ENCODE measurements around the gene SARS1.

The SARS1 gene

DNA sequence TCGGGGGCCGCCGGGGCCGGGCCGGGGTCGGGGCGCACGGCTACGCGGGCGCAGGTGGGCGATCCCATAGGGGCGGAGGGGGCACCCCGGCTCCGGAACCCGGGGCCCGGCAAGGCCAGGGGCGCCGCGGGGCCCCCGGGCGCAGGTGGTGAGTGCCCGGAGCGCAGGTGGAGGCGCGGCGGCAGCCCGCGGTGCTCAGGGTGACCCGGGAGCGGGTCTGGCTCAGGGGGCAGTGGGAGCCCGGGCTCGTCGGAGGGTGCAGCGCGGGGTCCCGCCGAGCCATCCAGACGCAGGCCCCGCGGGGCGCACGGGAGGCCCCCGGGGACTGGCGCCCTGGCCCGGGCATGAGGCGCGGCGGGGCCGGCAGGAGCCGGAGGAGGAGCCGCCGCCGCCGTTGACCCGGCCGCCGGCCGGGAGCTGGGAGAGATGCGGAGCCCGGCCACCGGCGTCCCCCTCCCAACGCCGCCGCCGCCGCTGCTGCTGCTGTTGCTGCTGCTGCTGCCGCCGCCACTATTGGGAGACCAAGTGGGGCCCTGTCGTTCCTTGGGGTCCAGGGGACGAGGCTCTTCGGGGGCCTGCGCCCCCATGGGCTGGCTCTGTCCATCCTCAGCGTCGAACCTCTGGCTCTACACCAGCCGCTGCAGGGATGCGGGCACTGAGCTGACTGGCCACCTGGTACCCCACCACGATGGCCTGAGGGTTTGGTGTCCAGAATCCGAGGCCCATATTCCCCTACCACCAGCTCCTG lies 36.1 kb downstream of the SARS1 start:
- no peak for DNase-seq (ENCODE audit: low read depth)

DNA sequence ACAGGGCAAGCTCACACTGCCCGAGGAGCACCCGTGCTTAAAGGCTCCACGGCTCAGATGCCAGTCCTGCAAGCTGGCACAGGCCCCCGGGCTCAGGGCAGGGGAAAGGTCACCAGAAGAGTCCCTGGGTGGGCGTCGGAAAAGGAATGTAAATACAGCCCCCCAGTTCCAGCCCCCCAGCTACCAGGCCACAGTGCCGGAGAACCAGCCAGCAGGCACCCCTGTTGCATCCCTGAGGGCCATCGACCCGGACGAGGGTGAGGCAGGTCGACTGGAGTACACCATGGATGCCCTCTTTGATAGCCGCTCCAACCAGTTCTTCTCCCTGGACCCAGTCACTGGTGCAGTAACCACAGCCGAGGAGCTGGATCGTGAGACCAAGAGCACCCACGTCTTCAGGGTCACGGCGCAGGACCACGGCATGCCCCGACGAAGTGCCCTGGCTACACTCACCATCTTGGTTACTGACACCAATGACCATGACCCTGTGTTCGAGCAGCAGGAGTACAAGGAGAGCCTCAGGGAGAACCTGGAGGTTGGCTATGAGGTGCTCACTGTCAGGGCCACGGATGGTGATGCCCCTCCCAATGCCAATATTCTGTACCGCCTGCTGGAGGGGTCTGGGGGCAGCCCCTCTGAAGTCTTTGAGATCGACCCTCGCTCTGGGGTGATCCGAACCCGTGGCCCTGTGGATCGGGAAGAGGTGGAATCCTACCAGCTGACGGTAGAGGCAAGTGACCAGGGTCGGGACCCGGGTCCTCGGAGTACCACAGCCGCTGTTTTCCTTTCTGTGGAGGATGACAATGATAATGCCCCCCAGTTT lies 36.9 kb downstream of the SARS1 start:
- DNase-seq (ENCODE audit: low read depth): no peak

DNA sequence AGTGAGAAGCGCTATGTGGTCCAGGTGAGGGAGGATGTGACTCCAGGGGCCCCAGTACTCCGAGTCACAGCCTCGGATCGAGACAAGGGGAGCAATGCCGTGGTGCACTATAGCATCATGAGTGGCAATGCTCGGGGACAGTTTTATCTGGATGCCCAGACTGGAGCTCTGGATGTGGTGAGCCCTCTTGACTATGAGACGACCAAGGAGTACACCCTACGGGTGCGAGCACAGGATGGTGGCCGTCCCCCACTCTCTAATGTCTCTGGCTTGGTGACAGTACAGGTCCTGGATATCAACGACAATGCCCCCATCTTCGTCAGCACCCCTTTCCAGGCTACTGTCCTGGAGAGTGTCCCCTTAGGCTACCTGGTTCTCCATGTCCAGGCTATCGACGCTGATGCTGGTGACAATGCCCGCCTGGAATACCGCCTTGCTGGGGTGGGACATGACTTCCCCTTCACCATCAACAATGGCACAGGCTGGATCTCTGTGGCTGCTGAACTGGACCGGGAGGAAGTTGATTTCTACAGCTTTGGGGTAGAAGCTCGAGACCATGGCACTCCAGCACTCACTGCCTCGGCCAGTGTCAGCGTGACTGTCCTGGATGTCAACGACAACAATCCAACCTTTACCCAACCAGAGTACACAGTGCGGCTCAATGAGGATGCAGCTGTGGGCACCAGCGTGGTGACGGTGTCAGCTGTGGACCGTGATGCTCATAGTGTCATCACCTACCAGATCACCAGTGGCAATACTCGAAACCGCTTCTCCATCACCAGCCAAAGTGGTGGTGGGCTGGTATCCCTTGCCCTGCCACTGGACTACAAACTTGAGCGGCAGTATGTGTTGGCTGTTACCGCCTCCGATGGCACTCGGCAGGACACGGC lies 37.8 kb downstream of the SARS1 start:
- no peak for DNase-seq (ENCODE audit: low read depth)

DNA sequence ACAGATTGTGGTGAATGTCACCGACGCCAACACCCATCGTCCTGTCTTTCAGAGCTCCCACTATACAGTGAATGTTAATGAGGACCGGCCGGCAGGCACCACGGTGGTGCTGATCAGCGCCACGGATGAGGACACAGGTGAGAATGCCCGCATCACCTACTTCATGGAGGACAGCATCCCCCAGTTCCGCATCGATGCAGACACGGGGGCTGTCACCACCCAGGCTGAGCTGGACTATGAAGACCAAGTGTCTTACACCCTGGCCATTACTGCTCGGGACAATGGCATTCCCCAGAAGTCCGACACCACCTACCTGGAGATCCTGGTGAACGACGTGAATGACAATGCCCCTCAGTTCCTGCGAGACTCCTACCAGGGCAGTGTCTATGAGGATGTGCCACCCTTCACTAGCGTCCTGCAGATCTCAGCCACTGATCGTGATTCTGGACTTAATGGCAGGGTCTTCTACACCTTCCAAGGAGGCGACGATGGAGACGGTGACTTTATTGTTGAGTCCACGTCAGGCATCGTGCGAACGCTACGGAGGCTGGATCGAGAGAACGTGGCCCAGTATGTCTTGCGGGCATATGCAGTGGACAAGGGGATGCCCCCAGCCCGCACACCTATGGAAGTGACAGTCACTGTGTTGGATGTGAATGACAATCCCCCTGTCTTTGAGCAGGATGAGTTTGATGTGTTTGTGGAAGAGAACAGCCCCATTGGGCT lies 38.6 kb downstream of the SARS1 start:
- no peak for DNase-seq (ENCODE audit: low read depth)

DNA sequence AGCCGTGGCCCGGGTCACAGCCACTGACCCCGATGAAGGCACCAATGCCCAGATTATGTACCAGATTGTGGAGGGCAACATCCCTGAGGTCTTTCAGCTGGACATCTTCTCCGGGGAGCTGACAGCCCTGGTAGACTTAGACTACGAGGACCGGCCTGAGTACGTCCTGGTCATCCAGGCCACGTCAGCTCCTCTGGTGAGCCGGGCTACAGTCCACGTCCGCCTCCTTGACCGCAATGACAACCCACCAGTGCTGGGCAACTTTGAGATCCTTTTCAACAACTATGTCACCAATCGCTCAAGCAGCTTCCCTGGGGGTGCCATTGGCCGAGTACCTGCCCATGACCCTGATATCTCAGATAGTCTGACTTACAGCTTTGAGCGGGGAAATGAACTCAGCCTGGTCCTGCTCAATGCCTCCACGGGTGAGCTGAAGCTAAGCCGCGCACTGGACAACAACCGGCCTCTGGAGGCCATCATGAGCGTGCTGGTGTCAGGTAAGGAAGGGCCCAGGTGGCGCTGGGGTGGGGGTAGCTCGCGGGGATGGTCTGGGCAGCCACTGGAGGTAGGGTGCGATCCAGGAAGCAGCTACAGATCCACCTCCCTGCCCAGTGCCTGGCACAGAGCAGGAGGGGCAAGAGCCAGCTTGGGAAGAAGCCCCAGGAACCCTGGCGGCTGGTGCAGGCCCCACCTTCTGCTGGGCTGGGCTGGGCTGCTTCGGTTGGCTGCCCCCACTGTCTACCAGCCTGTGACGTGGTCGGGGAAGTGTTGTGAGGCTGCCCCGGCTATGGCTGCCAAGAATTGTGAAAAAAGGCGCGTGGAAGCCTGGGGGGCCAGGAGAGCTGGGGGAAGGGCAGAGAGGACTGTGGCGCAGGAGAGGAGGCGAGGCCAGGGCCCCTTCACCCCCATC lies 39.4 kb downstream of the SARS1 start:
- DNase-seq (ENCODE audit: low read depth): no peak

DNA sequence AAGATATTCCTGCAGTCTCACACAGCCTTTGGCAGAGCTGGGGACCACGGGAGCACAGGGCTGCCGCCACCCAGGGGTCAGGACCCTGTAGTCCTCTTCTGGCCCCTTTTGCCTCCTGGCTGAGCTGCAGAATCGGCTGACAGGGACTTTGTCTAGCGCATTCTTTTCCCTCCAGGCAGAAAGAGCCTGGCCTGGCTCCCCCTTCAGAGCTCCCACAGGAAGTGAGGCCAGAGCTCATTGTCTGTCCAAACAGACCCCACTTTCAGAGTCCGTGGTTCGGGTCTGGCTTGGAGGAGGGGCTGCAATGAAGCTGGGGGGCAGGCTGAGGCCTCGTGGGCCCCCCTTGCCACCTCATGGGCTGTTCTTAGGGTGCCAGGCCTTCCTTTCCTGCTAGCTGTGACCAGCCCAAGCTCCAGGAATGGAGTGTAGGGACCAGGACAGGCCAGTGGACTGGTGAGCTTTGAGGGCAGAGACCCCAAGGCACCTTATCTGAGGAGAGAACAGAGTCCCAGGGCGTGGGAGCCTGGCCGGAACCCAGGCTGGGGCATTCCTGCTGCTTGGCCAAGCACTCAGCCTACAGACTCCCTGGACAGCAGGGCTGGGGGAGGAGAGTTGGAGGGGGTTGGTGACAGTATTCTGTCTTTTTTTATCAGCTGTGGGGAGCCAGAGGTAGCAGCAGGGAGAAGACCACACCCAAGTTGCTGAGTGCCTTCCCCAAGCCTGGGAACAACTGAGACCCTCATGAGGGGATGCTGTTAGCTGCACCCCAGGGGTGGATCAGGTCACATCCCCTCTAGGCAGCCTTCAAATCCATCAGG lies 40.3 kb downstream of the SARS1 start:
- DNase-seq (ENCODE audit: low read depth): no peak

DNA sequence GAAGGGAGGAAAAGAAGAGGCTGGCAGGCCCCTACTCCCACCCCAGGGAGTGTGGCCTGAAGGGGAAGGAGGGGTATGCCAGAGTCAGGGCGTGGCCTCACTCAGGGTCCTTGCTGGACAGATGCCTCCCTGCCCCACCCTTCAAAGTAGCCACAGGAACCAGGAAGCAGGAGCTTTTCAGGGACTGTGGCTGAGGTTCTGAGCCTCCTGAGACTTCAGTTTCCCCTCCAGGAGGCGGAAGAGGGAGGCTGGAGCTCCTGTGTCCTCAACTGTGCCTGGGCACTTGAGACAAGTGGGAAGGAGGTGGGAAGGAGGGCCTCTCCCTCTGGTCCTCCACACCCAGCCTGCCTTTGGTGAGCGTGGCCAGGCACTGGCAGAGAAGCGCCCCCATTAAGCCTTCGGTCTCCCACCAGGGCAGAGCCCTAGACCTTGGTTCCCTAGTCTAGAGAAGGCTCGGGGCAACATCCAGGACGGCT lies 40.9 kb downstream of the SARS1 start:
- no peak for DNase-seq (ENCODE audit: low read depth)

DNA sequence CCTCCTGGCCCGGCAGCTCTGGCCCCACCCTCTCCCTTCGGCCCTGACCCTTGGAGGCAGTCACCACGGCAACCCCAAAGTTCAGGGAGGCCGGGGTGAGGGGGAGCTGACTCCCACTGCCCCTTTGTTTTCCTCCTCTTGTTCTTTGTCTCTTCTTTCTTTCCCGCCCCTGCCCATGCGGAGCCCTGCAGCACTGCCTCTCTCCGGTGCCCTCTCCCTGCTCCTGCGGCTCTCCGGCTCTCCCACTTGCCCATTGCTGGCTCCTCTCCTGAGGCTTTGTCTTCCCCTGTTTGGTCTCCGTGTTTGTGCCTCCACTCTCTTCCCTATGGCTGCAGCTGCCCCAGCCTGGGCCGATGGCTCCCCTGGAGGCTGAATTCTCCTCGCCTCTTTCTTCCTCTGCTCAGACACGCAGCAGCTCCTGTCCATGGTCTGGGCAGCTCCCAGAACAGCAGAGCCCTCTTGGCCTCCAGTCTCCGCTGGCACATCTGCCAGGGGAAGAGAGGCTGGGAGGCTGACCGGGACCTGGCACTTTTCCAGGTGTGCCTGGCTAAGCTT lies 41.5 kb downstream of the SARS1 start:
- no peak for DNase-seq (ENCODE audit: low read depth)

DNA sequence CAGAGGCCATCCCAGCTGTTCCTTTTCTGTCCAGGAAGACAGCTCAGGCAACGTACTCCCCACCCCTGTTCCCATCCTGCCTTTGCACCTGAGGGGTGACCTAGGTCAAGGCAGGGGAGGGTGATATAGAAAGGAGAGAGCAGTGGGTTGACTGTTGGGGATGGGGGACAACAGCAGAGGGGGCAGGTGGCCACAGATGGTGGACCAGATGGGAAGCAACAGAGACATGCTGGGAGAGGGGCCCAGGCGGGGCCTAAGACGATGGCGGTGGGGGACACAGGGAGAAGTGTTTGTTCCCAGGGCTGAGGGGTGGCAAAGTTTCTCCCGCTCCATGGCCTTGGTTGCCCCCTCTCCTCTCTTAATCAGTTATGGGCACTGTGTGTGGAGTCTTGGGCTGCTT lies 42.0 kb downstream of the SARS1 start:
- DNase-seq (ENCODE audit: low read depth): no peak

DNA sequence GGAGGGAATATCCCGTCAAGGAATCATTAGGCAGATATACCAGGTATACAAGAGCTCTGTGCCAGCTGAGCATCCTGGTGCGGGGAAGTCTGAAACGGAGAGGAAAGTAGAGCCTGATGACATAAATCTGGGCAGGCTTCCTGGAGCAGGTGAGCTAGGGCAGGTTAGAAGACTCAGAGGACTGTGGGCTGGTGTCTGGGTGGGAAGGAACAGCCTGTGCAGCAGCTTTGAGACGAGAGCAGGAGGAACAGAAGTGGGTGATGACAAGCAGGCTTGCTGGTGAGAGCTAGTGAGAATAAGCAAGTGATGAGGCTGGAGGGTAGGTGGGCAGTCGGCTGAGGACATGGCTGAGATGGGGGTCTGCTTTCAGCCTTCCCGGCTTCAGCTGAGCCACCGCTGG lies 42.4 kb downstream of the SARS1 start:
- no peak for DNase-seq (ENCODE audit: low read depth)

DNA sequence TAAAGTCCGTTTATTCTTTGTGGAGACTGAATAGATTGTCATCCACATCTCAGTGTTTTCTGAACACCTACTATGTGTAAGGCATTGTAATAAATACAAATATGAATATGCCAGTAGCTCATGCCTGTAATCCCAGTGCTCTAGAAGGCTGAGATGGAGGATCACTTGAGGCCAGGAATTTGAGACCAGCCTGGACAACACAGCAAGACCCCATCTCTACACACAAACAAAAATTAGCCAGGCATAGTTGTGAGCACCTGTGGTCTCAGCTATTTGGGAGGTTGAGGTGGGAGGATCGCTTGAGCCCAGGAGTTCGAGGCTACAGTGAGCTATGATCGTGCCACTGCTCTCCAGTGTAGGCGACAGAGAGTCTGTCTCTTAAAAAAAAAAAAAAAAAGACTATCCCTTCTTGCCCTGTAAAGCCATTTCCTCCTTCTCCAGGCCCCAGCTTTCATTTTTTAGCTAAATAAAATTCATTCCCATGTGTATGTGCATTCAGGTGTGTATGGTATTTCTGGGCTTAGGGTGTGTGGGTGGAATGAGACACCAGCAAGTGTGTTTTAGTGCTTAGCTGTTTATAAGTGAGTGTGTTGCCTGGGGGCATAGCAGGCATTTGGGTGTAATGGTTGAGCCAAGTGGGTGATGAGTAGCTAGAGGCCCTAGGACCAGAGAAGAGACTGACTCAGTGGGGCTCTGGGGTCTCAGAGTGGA lies 43.4 kb downstream of the SARS1 start:
- DNase-seq (ENCODE audit: low read depth): no peak

DNA sequence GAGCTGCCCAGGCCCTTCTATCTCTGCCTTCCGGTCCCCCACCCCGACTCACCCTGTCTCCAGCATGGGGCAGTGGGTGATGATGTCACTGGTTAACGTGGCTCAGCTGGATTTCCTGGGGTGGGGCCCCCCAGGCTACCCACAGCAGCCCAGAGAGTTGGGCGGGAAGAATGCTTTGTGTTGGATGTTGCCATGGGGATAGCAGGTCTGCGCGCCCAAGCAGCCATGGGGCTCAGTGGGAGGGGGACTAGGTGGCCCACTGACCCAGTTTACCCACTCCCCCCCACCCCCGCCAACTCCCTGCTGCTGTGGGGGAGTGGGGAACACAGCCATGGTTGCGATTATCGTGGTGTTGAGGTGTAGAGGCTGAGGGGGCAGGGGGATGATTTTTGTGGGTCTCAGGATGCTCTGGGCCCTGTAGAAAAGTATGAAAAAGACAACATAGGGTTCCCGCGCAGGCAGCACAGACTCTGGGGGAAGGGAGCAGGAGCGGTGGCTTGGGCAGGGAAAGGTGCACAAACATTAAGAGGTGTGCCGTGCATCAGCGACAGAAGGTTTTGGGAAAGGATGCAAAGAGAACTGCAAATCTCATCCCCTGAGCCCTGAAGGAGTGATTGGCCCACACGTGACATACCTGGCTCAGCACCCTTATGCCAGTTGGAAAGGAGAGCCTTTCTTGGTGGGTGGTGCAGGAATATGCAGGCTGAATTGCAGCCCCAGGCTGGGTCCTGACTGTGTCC lies 44.1 kb downstream of the SARS1 start:
- no peak for DNase-seq (ENCODE audit: low read depth)

DNA sequence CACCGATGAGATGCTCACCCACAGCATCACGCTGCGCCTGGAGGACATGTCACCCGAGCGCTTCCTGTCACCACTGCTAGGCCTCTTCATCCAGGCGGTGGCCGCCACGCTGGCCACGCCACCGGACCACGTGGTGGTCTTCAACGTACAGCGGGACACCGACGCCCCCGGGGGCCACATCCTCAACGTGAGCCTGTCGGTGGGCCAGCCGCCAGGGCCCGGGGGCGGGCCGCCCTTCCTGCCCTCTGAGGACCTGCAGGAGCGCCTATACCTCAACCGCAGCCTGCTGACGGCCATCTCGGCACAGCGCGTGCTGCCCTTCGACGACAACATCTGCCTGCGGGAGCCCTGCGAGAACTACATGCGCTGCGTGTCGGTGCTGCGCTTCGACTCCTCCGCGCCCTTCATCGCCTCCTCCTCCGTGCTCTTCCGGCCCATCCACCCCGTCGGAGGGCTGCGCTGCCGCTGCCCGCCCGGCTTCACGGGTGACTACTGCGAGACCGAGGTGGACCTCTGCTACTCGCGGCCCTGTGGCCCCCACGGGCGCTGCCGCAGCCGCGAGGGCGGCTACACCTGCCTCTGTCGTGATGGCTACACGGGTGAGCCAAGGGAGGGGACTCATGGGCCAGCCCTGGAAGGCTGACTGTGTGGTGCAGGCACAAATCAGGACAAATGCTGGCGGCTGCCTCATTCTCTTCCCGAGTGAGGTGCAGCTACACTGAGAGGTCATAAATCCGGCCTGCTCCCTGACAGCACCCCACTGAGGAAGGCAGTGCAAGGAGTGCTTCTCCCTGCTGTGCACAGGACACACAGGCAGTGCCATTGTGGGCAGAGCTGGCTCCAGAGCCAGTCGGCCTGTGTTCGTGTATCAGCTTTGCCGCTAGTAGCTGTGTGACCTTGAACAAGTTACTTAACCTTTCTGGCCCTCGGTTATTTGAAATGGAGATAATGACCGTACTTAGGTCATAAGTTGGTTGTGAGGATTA lies 45.1 kb downstream of the SARS1 start:
- no peak for DNase-seq (ENCODE audit: low read depth)

DNA sequence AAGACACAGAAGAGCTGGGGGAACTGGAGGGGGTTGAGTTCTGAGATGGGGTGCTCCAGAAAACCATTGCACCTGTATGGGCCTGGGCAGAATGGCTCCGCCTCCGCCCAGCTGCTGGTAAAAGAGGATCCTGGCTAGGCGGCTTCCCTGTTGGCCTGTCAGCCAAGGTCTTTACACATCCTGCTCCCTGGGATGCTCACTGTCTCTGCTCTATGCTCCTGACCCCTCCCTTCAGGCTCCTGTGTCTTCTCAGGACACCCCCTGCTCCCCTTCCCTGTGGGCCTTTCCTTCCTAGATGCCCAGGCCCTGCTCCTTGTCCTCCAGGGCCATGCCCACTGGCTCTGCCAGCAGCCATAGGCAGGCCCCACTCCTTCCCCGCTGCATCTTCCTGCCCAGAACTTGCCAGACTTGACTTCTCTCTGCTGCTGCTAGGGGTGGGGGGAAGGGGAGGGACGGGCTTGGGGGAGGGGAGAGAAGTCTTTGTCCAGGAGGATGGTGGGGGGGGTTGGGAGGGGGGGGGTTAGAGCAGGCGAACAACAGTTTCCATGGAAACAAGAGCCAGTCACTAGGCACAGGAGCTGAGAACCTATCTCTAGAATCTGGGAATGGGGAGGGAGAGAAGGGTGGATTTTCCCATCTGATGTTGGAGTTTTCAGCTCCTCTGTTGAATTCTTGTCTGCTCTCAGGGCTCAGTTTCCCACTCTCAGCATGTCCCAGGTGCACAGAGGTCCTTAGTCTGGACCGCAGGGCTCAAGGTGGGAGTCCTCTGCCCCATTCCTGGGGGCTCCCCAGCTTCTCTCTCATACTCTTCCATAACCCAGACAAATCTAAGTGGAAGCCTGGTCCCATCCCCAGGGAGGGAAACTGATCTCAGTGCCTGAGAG lies 46.2 kb downstream of the SARS1 start:
- DNase-seq (ENCODE audit: low read depth): no peak

DNA sequence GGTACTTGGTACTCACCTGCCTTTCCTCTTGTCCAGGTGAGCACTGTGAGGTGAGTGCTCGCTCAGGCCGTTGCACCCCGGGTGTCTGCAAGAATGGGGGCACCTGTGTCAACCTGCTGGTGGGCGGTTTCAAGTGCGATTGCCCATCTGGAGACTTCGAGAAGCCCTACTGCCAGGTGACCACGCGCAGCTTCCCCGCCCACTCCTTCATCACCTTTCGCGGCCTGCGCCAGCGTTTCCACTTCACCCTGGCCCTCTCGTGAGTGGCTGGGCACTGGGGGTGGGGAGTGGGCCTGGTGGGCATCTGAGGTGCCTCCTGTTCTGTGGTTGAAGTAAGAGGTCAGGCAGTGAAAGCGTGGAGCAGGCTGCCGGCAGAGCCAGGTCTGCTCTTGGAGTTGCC lies 47.3 kb downstream of the SARS1 start:
- no peak for DNase-seq (ENCODE audit: low read depth)

DNA sequence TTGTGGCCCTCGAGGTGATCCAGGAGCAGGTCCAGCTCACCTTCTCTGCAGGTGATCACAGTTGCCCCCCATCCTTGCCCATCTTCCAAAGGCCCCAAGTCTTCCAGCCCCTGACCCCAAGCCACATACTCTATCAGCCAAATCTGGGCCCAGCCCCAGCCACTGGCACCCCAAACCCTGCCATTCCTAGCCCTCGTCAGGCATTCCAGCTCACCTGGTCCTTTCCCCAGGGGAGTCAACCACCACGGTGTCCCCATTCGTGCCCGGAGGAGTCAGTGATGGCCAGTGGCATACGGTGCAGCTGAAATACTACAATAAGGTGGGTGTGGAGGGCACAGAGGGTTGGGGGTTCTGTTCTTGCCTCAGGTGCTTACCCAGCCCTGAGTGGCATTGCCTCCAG lies 47.9 kb downstream of the SARS1 start:
- DNase-seq (ENCODE audit: low read depth): no peak
